Epithelial cell of proximal tubule (primary cell): ENCODE measurements around the gene ATP8A2. TPM values are rescaled to one million over a fixed set of nuclear protein-coding genes. Genes with fewer than 3 reads are reported as not detected.

Source experiments
- DNase-seq: peaks from one replicate; pipeline ENCODE4 v3.0.0-alpha.2; 2011; ENCODE audit warnings: low read depth
- H3K4me3 ChIP-seq: 2 replicates; pipeline ENCODE4 v1.5.1; 2011; ENCODE audit warnings: low read depth, mild to moderate bottlenecking, low read length
- CTCF ChIP-seq: conservative IDR thresholded peaks from 2 replicates; pipeline ENCODE4 v1.5.1; 2012; ENCODE audit warnings: low read depth, mild to moderate bottlenecking, low read length
- total RNA-seq: library from RNA; depleted of rRNA; stranded (reverse); fragments of >200 nt; gene quantifications from 2 replicates; pipeline ENCODE4 v1.2.3, GENCODE V29; 2015

Gene ATP8A2
- total RNA-seq, 1 donor from 2014 or later, result 2.2 TPM

GRCh38 chr13:25380082-25380481 lies 8.3 kb downstream of the ATP8A2 start:
- DNase-seq, result no peak
- no peak overlapping the region for H3K4me3 ChIP-seq
- TF ChIP-seq CTCF, result no peak

GRCh38 chr13:25380741-25381324 lies 9.1 kb downstream of the ATP8A2 start:
- no peak for DNase-seq
- no peak overlapping the region for H3K4me3 ChIP-seq
- no peak for TF ChIP-seq CTCF

GRCh38 chr13:25384758-25385410 lies 13.1 kb downstream of the ATP8A2 start:
- no peak overlapping the region for H3K4me3 ChIP-seq
- TF ChIP-seq CTCF, result no peak

GRCh38 chr13:25391932-25392331 lies 20.2 kb downstream of the ATP8A2 start:
- H3K4me3 ChIP-seq, result no peak overlapping the region
- TF ChIP-seq CTCF, result no peak
- no peak for DNase-seq

More at GRCh38 chr13:25384758-25385410, 13.1 kb downstream of the ATP8A2 start:
- no peak for DNase-seq

- no peak for DNase-seq
- H3K4me3 ChIP-seq, result no peak overlapping the region
- TF ChIP-seq CTCF, result no peak
These were observed 22.8 kb downstream of the ATP8A2 start for GRCh38 chr13:25394402-25395060.

- no peak overlapping the region for H3K4me3 ChIP-seq
- TF ChIP-seq CTCF, result no peak
- no peak for DNase-seq
These were observed 26.0 kb downstream of the ATP8A2 start for GRCh38 chr13:25397763-25398162.
